Measurements from ENCODE around the gene NEK9.

NEK9 gene

GRCh38 chr14:75047506-75047905 is 79.3 kb downstream of the NEK9 start:
- in situ Hi-C loops (cut with MboI; ENCODE audit: low sequenced_read_pairs), result no loop called here

GRCh38 chr14:75046899-75047298 is 79.9 kb downstream of the NEK9 start:
- in situ Hi-C loops (cut with MboI; ENCODE audit: low sequenced_read_pairs), result no loop called here

- in situ Hi-C loops (cut with MboI; ENCODE audit: low sequenced_read_pairs), result no loop called here
Observed at GRCh38 chr14:75046275-75046674, 80.6 kb downstream of the NEK9 start.

- in situ Hi-C loops (cut with MboI; ENCODE audit: low sequenced_read_pairs), result no loop called here
Observed at GRCh38 chr14:75044752-75045151, 82.1 kb downstream of the NEK9 start.

GRCh38 chr14:75044322-75044721 is 82.5 kb downstream of the NEK9 start:
- in situ Hi-C loops (cut with MboI; ENCODE audit: low sequenced_read_pairs), result no loop called here

GRCh38 chr14:75042035-75042434 is 84.8 kb downstream of the NEK9 start:
- in situ Hi-C loops (cut with MboI; ENCODE audit: low sequenced_read_pairs), result no loop called here

- in situ Hi-C loops (cut with MboI; ENCODE audit: low sequenced_read_pairs), result no loop called here
Observed at GRCh38 chr14:75041613-75042012, 85.2 kb downstream of the NEK9 start.

GRCh38 chr14:75040959-75041358 is 85.9 kb downstream of the NEK9 start:
- in situ Hi-C loops (cut with MboI; ENCODE audit: low sequenced_read_pairs), result no loop called here

GRCh38 chr14:75040507-75040906 is 86.3 kb downstream of the NEK9 start:
- in situ Hi-C loops (cut with MboI; ENCODE audit: low sequenced_read_pairs), result no loop called here

- in situ Hi-C loops (cut with MboI; ENCODE audit: low sequenced_read_pairs), result no loop called here
Observed at GRCh38 chr14:75032939-75033338, 93.9 kb downstream of the NEK9 start.

GRCh38 chr14:75030147-75030546 is 96.7 kb downstream of the NEK9 start:
- in situ Hi-C loops (cut with MboI; ENCODE audit: low sequenced_read_pairs), result no loop called here
